H1 (cell line): ENCODE results near the gene SMYD5.
A peak's percentile ranks its signal among the peaks of the same experiment; 100 is the strongest.

Experiments
- ASH2L ChIP-seq: fragments of 200-600, 300-600 bp; sonication (generic); IDR thresholded peaks from one replicate; pipeline ENCODE4 v1.7.1; 2017; ENCODE audit warnings: low read length
- CHD2 ChIP-seq: IDR thresholded peaks from 2 replicates; pipeline ENCODE4 v1.6.1; 2012; ENCODE audit warnings: low read length, improper control_type of control experiment
- CTCF ChIP-seq, 3 experiments: IDR thresholded peaks; 1 replicate in 2 of 3; 2 replicates in 1 of 3; pipeline versions ENCODE4 v1.5.1 to v1.6.1; 2011; ENCODE audit warnings: low read length in 3 of 3, mild to moderate bottlenecking in 3 of 3, inconsistent platforms in 2 of 3, low read depth in 1 of 3, moderate library complexity in 1 of 3; ENCODE audit not compliant: insufficient read depth in 1 of 3; ENCODE audit errors: control extremely low read depth in 1 of 3
- EP300 ChIP-seq, 2 experiments: IDR thresholded peaks; 1 replicate in 1 of 2; 2 replicates in 1 of 2; pipeline ENCODE4 v1.6.1; 2011 to 2012; ENCODE audit warnings: low read depth in 2 of 2, low read length in 2 of 2, mild to moderate bottlenecking in 2 of 2, borderline replicate concordance in 1 of 2, inconsistent platforms in 1 of 2, moderate library complexity in 1 of 2
- FOSL1 ChIP-seq: IDR thresholded peaks from 2 replicates; pipeline ENCODE4 v1.6.1; 2011; ENCODE audit warnings: mild to moderate bottlenecking, low read depth, low read length, moderate library complexity; ENCODE audit not compliant: insufficient read depth
- POLR2A ChIP-seq, 2 experiments: IDR thresholded peaks; 1 replicate in 1 of 2; 2 replicates in 1 of 2; pipeline ENCODE4 v1.6.1; 2011; ENCODE audit warnings: low read depth in 2 of 2, low read length in 2 of 2, mild to moderate bottlenecking in 2 of 2; ENCODE audit errors: control extremely low read depth in 1 of 2
- POLR2AphosphoS5 ChIP-seq: IDR thresholded peaks from 2 replicates; pipeline ENCODE4 v1.6.1; 2011; ENCODE audit warnings: low read depth, low read length
- TAF7 ChIP-seq: optimal IDR thresholded peaks from 2 replicates; pipeline ENCODE3; 2011; ENCODE audit warnings: low read depth, mild to moderate bottlenecking, inconsistent platforms, low read length, moderate library complexity, borderline replicate concordance
- USF2 ChIP-seq: IDR thresholded peaks from 2 replicates; pipeline ENCODE4 v1.6.1; 2011; ENCODE audit warnings: low read length, improper control_type of control experiment
- ZNF274 ChIP-seq: IDR thresholded peaks from 2 replicates; pipeline ENCODE4 v1.7.0; 2012; ENCODE audit warnings: low read length, borderline replicate concordance; ENCODE audit errors: extremely low read depth

GRCh38 chr2:73202156-73203054, 11.6 kb upstream of the SMYD5 start, which contains the start of gene NOTO:
- TF ChIP-seq POLR2AphosphoS5 (no peak), ZNF274 (no peak), FOSL1 (no peak), POLR2A (IDR thresholded peaks at IDR 0.05; ENCODE audit: control extremely low read depth in 1 of 2, low read depth in 2 of 2, low read length in 2 of 2) (no peak), EP300 (IDR thresholded peaks at IDR 0.05; ENCODE audit: borderline replicate concordance in 1 of 2, low read depth in 2 of 2, low read length in 2 of 2) (no peak), ASH2L (peak; percentile 79), CTCF (IDR thresholded peaks at IDR 0.05; ENCODE audit: control extremely low read depth in 1 of 3, insufficient read depth in 1 of 3, low read depth in 1 of 3, low read length in 3 of 3) (no peak), CHD2 (no peak), USF2 (no peak), TAF7 (no peak)
